GM13976 (cell line): ENCODE data around the gene CSK.

Experiments
- DNase-seq: peaks from one replicate; pipeline ENCODE4 v3.0.0; 2012; ENCODE audit warnings: low spot score
- in situ Hi-C: fragments of 300-500 bp; cut with MboI; formaldehyde crosslinking; loops from one replicate; pipeline ENCODE4 v1.12.0; 2022; ENCODE audit warnings: low sequenced_read_pairs, mixed read lengths, inconsistent platforms; ENCODE audit not compliant: unreplicated experiment
- TF ChIP-seq, protein P1 (sequence below): IDR thresholded peaks from 2 replicates; pipeline ENCODE4 v1.5.1; 2012; ENCODE audit warnings: borderline replicate concordance, mild to moderate bottlenecking; ENCODE audit not compliant: insufficient read depth; ENCODE audit errors: extremely low read depth, missing control alignments, control extremely low read depth

CSK gene

DNA sequence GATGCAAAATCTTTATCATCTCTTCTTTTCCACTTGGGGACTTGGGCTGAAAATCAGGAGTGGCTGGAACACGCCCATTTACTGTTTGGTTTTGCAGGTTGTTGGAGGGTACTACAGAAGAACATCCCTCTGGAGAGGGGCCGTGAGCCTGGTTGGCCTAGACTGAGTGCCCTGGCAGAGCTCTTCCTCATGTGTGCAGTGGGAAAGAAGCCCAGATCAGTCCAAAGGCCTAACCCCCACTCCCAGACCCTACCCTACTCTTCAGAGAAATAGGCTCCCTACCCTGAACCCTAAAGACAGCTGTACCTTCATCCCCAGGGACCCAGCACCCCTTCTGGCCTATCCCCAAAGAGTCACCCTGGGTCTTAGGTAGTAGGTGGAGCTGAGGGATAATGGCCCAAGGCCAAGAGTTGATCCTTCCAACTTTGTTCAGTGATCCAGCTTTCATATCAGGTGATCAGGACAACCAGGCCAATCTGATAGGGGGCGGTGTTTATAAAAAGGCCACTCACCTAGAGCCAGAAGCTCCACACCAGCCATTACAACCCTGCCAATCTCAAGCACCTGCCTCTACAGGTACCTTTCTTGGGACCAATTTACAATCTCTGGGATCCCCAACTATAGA, 33.4 kb upstream of the CSK start, which contains the start of gene CYP1A2:
TSS of gene CYP1A2 (plus strand) at position 524 of the 625 bp plus-strand sequence. CDS start 894 bp downstream, outside the sequence.
- in situ Hi-C loops: no loop called here
- DNase-seq: no peak
- TF ChIP-seq, protein P1, sequence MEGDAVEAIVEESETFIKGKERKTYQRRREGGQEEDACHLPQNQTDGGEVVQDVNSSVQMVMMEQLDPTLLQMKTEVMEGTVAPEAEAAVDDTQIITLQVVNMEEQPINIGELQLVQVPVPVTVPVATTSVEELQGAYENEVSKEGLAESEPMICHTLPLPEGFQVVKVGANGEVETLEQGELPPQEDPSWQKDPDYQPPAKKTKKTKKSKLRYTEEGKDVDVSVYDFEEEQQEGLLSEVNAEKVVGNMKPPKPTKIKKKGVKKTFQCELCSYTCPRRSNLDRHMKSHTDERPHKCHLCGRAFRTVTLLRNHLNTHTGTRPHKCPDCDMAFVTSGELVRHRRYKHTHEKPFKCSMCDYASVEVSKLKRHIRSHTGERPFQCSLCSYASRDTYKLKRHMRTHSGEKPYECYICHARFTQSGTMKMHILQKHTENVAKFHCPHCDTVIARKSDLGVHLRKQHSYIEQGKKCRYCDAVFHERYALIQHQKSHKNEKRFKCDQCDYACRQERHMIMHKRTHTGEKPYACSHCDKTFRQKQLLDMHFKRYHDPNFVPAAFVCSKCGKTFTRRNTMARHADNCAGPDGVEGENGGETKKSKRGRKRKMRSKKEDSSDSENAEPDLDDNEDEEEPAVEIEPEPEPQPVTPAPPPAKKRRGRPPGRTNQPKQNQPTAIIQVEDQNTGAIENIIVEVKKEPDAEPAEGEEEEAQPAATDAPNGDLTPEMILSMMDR: no peak

DNA sequence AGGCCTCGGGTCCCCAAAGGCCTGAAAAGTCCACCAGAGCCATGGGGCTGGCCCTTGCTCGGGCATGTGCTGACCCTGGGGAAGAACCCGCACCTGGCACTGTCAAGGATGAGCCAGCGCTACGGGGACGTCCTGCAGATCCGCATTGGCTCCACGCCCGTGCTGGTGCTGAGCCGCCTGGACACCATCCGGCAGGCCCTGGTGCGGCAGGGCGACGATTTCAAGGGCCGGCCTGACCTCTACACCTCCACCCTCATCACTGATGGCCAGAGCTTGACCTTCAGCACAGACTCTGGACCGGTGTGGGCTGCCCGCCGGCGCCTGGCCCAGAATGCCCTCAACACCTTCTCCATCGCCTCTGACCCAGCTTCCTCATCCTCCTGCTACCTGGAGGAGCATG, 32.0 kb upstream of the CSK start:
- TF ChIP-seq, protein P1: no peak
- no peak for DNase-seq
- in situ Hi-C loops: no loop called here

DNA sequence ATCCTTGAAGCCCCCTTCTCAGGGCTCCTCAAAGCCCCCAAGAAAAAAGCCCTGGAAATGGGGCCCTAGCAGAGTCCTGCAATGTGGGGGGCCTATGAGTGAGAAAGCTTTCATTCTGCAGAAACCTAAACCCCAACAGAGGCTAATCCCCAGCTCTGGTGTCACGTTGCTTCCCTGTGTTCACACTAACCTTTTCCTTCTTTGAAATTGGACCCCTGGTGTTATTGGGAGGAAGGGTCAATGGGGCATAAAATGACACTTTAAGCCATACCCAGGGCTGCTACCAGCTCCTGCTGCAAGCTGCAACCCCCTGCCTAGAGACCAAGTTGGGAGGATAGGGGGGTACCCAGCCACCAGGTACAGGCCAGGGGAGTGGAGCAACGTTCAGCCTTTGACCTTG, 31.1 kb upstream of the CSK start:
- no peak for DNase-seq
- in situ Hi-C loops: no loop called here
- TF ChIP-seq, protein P1: no peak

DNA sequence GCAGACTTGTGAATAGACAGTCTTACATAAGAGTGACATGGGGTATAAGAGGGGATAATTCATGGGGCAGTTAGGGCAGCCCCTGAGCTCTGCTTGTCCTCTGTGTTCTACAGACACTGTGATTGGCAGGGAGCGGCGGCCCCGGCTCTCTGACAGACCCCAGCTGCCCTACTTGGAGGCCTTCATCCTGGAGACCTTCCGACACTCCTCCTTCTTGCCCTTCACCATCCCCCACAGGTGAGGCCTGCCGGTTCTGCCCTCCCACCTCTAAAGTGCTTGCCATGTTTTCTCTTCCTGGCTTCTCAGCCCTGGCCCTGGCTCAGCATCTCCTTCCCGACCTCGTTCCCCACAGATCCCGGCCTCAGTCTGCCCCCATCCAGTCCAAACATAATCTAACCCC, 29.9 kb upstream of the CSK start:
- in situ Hi-C loops: no loop called here
- TF ChIP-seq, protein P1: no peak
- DNase-seq: no peak

DNA sequence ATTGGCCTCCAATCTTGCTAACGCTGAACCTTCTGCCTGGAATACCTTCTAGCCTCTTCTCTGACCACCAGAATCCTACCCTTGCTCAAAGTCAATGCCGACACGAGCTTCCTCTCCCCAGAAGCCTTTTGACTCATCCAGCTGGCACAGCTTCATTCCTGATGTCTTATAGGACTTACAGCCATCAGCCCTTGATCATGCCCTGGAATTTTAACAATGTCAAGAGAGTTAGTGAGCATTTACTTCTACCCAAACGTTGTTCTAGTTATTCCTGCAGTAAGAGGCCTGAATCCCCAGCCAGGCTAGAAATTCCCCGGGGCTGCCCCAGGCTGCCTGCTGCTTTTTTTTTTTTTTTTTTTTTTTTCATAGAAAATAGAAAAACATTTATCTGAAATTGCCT, 29.3 kb upstream of the CSK start:
- TF ChIP-seq, protein P1: no peak
- in situ Hi-C loops: no loop called here
- no peak for DNase-seq

DNA sequence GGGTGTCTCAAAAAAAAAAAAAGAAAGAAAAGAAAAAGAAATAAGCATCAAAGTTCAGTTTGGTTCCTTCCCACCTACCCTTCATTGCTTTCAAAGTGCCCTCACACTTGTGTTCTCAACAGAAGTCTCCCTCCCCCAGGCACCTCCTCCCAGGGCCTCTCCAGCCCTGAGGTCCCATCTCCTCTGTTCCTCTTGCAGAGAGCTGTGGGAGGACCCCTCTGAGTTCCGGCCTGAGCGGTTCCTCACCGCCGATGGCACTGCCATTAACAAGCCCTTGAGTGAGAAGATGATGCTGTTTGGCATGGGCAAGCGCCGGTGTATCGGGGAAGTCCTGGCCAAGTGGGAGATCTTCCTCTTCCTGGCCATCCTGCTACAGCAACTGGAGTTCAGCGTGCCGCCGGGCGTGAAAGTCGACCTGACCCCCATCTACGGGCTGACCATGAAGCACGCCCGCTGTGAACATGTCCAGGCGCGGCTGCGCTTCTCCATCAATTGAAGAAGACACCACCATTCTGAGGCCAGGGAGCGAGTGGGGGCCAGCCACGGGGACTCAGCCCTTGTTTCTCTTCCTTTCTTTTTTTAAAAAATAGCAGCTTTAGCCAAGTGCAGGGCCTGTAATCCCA, 27.2 kb upstream of the CSK start:
- DNase-seq: no peak
- TF ChIP-seq, protein P1: no peak
- in situ Hi-C loops: no loop called here

DNA sequence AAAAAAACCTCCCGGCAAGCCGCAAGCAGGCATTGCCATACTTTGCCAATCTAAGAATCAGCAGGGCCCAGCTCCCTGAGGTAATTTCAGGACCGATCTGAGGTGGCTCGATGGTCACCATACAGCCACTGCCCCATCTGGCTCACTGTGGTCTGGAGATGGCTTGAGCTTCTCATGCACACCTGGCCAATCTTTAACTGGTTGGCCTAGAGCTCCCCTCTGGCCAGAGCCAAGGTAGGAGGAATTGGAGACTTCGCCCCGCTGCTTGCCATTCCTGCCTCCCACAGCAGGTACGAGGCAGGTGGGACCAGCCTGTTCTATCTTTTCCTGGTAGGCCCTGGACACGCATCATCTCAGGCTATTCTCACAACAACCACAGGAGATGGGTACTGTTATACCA, 23.1 kb upstream of the CSK start:
- TF ChIP-seq, protein P1: no peak
- no peak for DNase-seq

More for the DNA sequence above, 23.1 kb upstream of the CSK start:
- in situ Hi-C loops: no loop called here
